Endothelial cell (in vitro differentiated cells): Measurements from ENCODE around the gene ZNF26. TPM values are rescaled to one million over a fixed set of nuclear protein-coding genes. Genes with fewer than 3 reads are reported as not detected.

ENCODE experiments used
- DNase-seq: peaks from one replicate; pipeline ENCODE4 v3.0.0; 2021; ENCODE audit warnings: low spot score
- H3K27ac Mint-ChIP-seq: one replicate; pipeline ENCODE4 v1.8.0; 2021; ENCODE audit warnings: mixed read lengths, inconsistent platforms; ENCODE audit not compliant: unreplicated experiment
- H3K27me3 Mint-ChIP-seq: one replicate; pipeline ENCODE4 v1.8.0; 2021; ENCODE audit warnings: mild to moderate bottlenecking, moderate library complexity, mixed read lengths, inconsistent platforms; ENCODE audit not compliant: unreplicated experiment
- H3K36me3 Mint-ChIP-seq: one replicate; pipeline ENCODE4 v1.8.0; 2021; ENCODE audit warnings: mild to moderate bottlenecking, low read depth, mixed read lengths, inconsistent platforms; ENCODE audit not compliant: unreplicated experiment
- H3K4me1 Mint-ChIP-seq: one replicate; pipeline ENCODE4 v1.8.0; 2021; ENCODE audit warnings: mild to moderate bottlenecking, mixed read lengths, inconsistent platforms; ENCODE audit not compliant: unreplicated experiment
- H3K4me3 Mint-ChIP-seq: one replicate; pipeline ENCODE4 v1.8.0; 2021; ENCODE audit warnings: mild to moderate bottlenecking, mixed read lengths, inconsistent platforms; ENCODE audit not compliant: unreplicated experiment
- H3K9me3 Mint-ChIP-seq: one replicate; pipeline ENCODE4 v1.8.0; 2021; ENCODE audit warnings: mixed read lengths, inconsistent platforms; ENCODE audit not compliant: unreplicated experiment
- total RNA-seq: library from RNA; stranded (reverse); fragmentation: NEBNext Ultra II Directional; extraction: Animal tissue kit (Norgen Biotek cat#: 25700); gene quantifications from one replicate; pipeline ENCODE4 v1.2.1, GENCODE V29; 2021; ENCODE audit not compliant: unreplicated experiment
- TF ChIP-seq, protein P1 (sequence below): fragments of 200-600 bp; sonication (generic); IDR thresholded peaks from one replicate; pipeline ENCODE4 v1.5.0; 2021; ENCODE audit warnings: antibody characterized with exemption; ENCODE audit not compliant: unreplicated experiment

Gene ZNF26
- total RNA-seq, 1 donor from 2014 or later: 13.5 TPM

- no peak for DNase-seq
- H3K36me3 Mint-ChIP-seq: peaks cover 63% of the 10 kb centered on the region
- H3K4me1 Mint-ChIP-seq: no peaks in the 10 kb centered on the region
- peak overlapping the region; percentile 44 for H3K27ac Mint-ChIP-seq
- H3K4me3 Mint-ChIP-seq: peak overlapping the region; percentile 94
- peaks cover 38% of the 10 kb centered on the region for H3K9me3 Mint-ChIP-seq
- peaks cover 7% of the 10 kb centered on the region for H3K27me3 Mint-ChIP-seq
- TF ChIP-seq, protein P1, sequence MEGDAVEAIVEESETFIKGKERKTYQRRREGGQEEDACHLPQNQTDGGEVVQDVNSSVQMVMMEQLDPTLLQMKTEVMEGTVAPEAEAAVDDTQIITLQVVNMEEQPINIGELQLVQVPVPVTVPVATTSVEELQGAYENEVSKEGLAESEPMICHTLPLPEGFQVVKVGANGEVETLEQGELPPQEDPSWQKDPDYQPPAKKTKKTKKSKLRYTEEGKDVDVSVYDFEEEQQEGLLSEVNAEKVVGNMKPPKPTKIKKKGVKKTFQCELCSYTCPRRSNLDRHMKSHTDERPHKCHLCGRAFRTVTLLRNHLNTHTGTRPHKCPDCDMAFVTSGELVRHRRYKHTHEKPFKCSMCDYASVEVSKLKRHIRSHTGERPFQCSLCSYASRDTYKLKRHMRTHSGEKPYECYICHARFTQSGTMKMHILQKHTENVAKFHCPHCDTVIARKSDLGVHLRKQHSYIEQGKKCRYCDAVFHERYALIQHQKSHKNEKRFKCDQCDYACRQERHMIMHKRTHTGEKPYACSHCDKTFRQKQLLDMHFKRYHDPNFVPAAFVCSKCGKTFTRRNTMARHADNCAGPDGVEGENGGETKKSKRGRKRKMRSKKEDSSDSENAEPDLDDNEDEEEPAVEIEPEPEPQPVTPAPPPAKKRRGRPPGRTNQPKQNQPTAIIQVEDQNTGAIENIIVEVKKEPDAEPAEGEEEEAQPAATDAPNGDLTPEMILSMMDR: no peak
Observed at GRCh38 chr12:133038118-133038709, 52.0 kb downstream of the ZNF26 start.

DNA sequence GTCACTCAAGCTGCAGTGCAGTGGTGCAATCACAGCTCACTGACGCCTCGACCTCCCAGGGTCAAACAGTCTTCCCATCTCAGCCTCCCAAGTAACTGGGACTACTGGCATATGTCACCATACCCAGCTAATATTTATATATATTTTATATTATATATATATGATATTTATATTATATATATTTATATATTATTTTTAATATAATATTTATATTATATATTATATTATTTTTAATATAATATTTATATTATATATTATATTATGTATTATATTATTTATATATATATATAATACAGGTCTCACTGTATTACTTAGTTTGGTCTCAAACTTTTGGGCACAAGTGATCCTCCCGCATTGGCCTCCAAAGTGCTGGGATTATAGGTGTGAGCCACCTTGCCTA, 60.5 kb downstream of the ZNF26 start:
- no peak for DNase-seq
- Mint-ChIP-seq H3K27ac (no peak overlapping the region), H3K4me1 (no peaks in the 10 kb centered on the region), H3K4me3 (peak overlapping the region; percentile 88), H3K36me3 (peaks cover 95% of the 10 kb centered on the region), H3K27me3 (peaks cover 14% of the 10 kb centered on the region), H3K9me3 (peaks cover 77% of the 10 kb centered on the region)
- TF ChIP-seq, protein P1: no peak

GRCh38 chr12:133057446-133057845, 71.3 kb downstream of the ZNF26 start:
- TF ChIP-seq, protein P1: no peak
- Mint-ChIP-seq H3K4me1 (no peaks in the 10 kb centered on the region), H3K4me3 (peak overlapping the region; percentile 74), H3K9me3 (peaks cover 60% of the 10 kb centered on the region), H3K27me3 (peaks cover 6% of the 10 kb centered on the region), H3K27ac (no peak overlapping the region), H3K36me3 (peaks cover 82% of the 10 kb centered on the region)
- no peak for DNase-seq

DNA sequence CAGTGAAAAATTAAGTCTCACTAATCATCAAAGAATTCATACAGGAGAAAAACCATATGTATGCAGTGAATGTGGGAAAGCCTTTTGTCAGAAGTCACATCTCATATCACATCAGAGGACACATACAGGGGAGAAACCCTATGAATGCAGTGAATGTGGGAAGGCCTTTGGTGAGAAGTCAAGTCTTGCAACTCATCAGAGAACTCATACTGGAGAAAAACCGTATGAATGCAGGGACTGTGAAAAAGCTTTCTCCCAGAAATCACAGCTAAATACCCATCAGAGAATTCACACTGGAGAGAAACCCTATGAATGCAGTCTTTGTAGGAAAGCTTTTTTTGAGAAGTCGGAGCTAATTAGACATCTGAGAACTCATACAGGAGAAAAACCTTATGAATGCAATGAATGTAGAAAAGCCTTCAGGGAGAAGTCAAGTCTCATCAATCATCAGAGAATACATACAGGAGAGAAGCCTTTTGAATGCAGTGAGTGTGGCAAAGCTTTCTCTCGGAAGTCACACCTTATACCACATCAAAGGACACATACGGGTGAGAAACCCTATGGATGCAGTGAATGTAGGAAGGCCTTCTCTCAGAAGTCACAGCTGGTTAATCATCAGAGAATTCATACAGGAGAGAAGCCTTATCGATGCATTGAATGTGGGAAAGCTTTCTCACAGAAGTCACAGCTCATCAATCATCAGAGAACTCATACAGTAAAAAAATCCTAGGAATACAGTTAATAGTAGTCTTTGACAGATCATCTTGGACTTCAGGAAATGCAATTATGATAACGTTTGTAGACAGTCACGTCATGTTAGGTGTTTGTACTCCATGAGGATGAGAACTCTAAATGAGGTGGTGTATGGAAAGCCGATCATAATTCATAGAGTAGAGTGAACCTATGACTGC, 72.3 kb downstream of the ZNF26 start:
- Mint-ChIP-seq H3K4me3 (peak overlapping the region; percentile 74), H3K9me3 (peaks cover 60% of the 10 kb centered on the region), H3K27ac (no peak overlapping the region), H3K4me1 (no peaks in the 10 kb centered on the region), H3K36me3 (peaks cover 82% of the 10 kb centered on the region), H3K27me3 (peaks cover 6% of the 10 kb centered on the region)
- DNase-seq: no peak
- TF ChIP-seq, protein P1: no peak

DNA sequence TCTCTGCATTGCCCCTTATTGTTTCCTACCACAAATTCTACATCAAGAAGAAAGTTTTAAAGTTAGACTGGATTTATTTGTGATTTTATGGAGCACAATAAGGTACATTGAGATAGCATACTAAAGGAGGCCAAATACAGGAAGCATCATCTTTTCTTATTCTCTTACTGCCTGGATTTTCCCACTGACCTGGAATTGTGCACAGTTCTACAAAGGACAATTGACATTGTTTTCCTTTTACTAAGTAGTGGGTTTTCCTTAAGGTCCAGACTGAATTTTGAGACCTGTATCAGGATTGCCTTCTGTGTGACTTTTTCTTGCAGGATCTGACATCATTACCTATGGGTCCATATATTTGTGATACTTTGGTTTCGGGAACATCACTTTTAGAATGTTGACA, 75.8 kb downstream of the ZNF26 start:
- no peak for DNase-seq
- TF ChIP-seq, protein P1: no peak
- Mint-ChIP-seq H3K4me3 (peak overlapping the region; percentile 51), H3K27me3 (peaks cover 8% of the 10 kb centered on the region), H3K36me3 (peaks cover 77% of the 10 kb centered on the region), H3K9me3 (peaks cover 65% of the 10 kb centered on the region), H3K27ac (no peak overlapping the region), H3K4me1 (no peaks in the 10 kb centered on the region)
